Sciatic nerve (tissue), 2 donors: ENCODE data around the gene RPL36. TPM values are rescaled to one million over a fixed set of nuclear protein-coding genes. Genes with fewer than 3 reads are reported as not detected.
"Not testable (repeated sequence)": the region's sequence is repeated elsewhere in the genome, so short reads cannot be mapped to it uniquely, and the experiment has no call there.

Source experiments
- ATAC-seq: fragments of 200-7000 bp; cut with Tn5 transposase; one replicate; pipeline ENCODE4 v1.9.1; 2020; ENCODE audit warnings: mild to moderate bottlenecking, moderate library complexity
- DNase-seq: peaks from one replicate; pipeline ENCODE4 v3.0.0-alpha.2; 2020; ENCODE audit warnings: low spot score
- intact Hi-C: fragments of 100-400 bp; cut with DNase I; formaldehyde crosslinking; loops from one replicate; pipeline ENCODE4 v1.14.2; 2022
- total RNA-seq: library from RNA; stranded (reverse); fragmentation: NEBNext Ultra II Directional; extraction: Animal tissue kit (Norgen Biotek cat#: 25700); gene quantifications from one replicate; pipeline ENCODE4 v1.2.1, GENCODE V29; 2021
- donor health status: DM: no; HTN: no; CAD: no.
- donor health status: DM: no; HTN: no; CAD: no.

The RPL36 gene
- total RNA-seq, 1 donor from 2014 or later: 601 TPM

GRCh38 chr19:5698635-5699422, 8.7 kb downstream of the RPL36 start:
- no peak for ATAC-seq
- intact Hi-C loops: no loop called here
- DNase-seq: no peak

- intact Hi-C loops: no loop called here
- ATAC-seq: no peak
- DNase-seq: no peak
Measured at GRCh38 chr19:5700455-5701092, 10.5 kb downstream of the RPL36 start.

GRCh38 chr19:5702053-5702410, 11.9 kb downstream of the RPL36 start:
- intact Hi-C loops, DNase-seq, ATAC-seq: not testable (repeated sequence)

GRCh38 chr19:5703819-5704818, 14.0 kb downstream of the RPL36 start:
- ATAC-seq: no peak

GRCh38 chr19:5705552-5705951, 15.5 kb downstream of the RPL36 start:
- DNase-seq: no peak
- intact Hi-C loops: no loop called here
- ATAC-seq: no peak

More at GRCh38 chr19:5703819-5704818, 14.0 kb downstream of the RPL36 start:
- no peak for DNase-seq
- intact Hi-C loops: no loop called here

- intact Hi-C loops: no loop called here
- ATAC-seq: no peak
- DNase-seq: no peak
Measured at GRCh38 chr19:5706876-5707573, 16.9 kb downstream of the RPL36 start.

- no peak for ATAC-seq
- no peak for DNase-seq
Measured at GRCh38 chr19:5707576-5708575, 17.8 kb downstream of the RPL36 start.

GRCh38 chr19:5711025-5711424, 20.9 kb downstream of the RPL36 start:
- ATAC-seq (no peak), DNase-seq (no peak)

More at GRCh38 chr19:5707576-5708575, 17.8 kb downstream of the RPL36 start:
- intact Hi-C loops: no loop called here

GRCh38 chr19:5711713-5712161, 21.6 kb downstream of the RPL36 start:
- intact Hi-C loops: no loop called here
- no peak for ATAC-seq
- no peak for DNase-seq

More at GRCh38 chr19:5711025-5711424, 20.9 kb downstream of the RPL36 start:
- intact Hi-C loops: no loop called here

GRCh38 chr19:5713228-5713627, 23.1 kb downstream of the RPL36 start:
- DNase-seq (no peak), ATAC-seq (no peak)
- intact Hi-C loops: no loop called here

- ATAC-seq: no peak
- intact Hi-C loops: no loop called here
Measured at GRCh38 chr19:5714816-5715215, 24.7 kb downstream of the RPL36 start.

GRCh38 chr19:5717215-5717935, 27.3 kb downstream of the RPL36 start:
- intact Hi-C loops: no loop called here
- no peak for ATAC-seq
- no peak for DNase-seq

More at GRCh38 chr19:5714816-5715215, 24.7 kb downstream of the RPL36 start:
- no peak for DNase-seq

- no peak for ATAC-seq
- DNase-seq: no peak
- intact Hi-C loops: no loop called here
Measured at GRCh38 chr19:5718037-5718578, 28.0 kb downstream of the RPL36 start.

- intact Hi-C loops: no loop called here
- no peak for ATAC-seq
- DNase-seq: no peak
Measured at GRCh38 chr19:5718579-5719273, 28.6 kb downstream of the RPL36 start.

GRCh38 chr19:5719274-5719960, 29.3 kb downstream of the RPL36 start:
- intact Hi-C loops: no loop called here
- no peak for DNase-seq
- no peak for ATAC-seq
